Panc1 (cell line): ENCODE results near the gene DHRS3. TPM values are rescaled to one million over a fixed set of nuclear protein-coding genes. Genes with fewer than 3 reads are reported as not detected.

Source experiments
- ATAC-seq: fragments of 200-7000 bp; cut with Tn5 transposase; 2 replicates; pipeline ENCODE4 v1.9.1; 2020; ENCODE audit warnings: mild to moderate bottlenecking, moderate library complexity
- BruUV-seq: library from RNA; stranded (reverse); fragments of 400-500 nt; replicated peaks from 2 replicates; lab custom pipeline; 2021; lab: Mats Ljungman, UMichigan
- CTCF ChIA-PET: fragments of 300-600 bp; sonication (Branson Sonifier 250); formaldehyde crosslinking; loops from one replicate; lab custom pipeline; 2022; ENCODE audit warnings: antibody characterized with exemption; lab: Charles Lee
- POLR2A ChIA-PET: fragments of 300-600 bp; sonication (Branson Sonifier 250); formaldehyde crosslinking; loops from one replicate; lab custom pipeline; 2022; ENCODE audit warnings: antibody characterized with exemption; lab: Charles Lee
- DNase-seq: peaks from one replicate; pipeline ENCODE4 v3.0.0-alpha.2; 2010; ENCODE audit warnings: low read depth, low spot score
- H3K27ac ChIP-seq: 2 replicates; pipeline ENCODE4 v1.5.1; 2011; ENCODE audit warnings: mild to moderate bottlenecking, low read length, inconsistent platforms
- H3K27me3 ChIP-seq: fragments of 200-500 bp; sonication (Bioruptor generic); 2 replicates; pipeline ENCODE4 v1.6.0; 2014; ENCODE audit warnings: low read length, inconsistent platforms; ENCODE audit not compliant: control insufficient read depth, insufficient read depth
- H3K36me3 ChIP-seq: fragments of 200-500 bp; sonication (Bioruptor generic); 2 replicates; pipeline ENCODE4 v1.5.1; 2014; ENCODE audit warnings: inconsistent platforms, mild to moderate bottlenecking, low read length, moderate library complexity; ENCODE audit not compliant: control insufficient read depth, insufficient read depth
- H3K4me1 ChIP-seq: 2 replicates; pipeline ENCODE4 v1.5.1; 2011; ENCODE audit warnings: inconsistent platforms, mild to moderate bottlenecking, low read length, moderate library complexity; ENCODE audit not compliant: control insufficient read depth, insufficient read depth
- H3K4me3 ChIP-seq, 2 experiments: 2 replicates each; pipeline ENCODE4 v1.5.1; 2011 to 2012; ENCODE audit warnings: low read depth in 2 of 2, low read length in 2 of 2, mild to moderate bottlenecking in 2 of 2, inconsistent platforms in 1 of 2, moderate library complexity in 1 of 2
- H3K9me3 ChIP-seq: fragments of 200-500 bp; sonication (Bioruptor generic); 2 replicates; pipeline ENCODE4 v1.5.1; 2014; ENCODE audit warnings: low read depth, mild to moderate bottlenecking, inconsistent platforms, low read length, moderate library complexity; ENCODE audit not compliant: control insufficient read depth, insufficient read depth
- POLR2AphosphoS5 ChIP-seq: IDR thresholded peaks from 2 replicates; pipeline ENCODE4 v1.6.1; 2012; ENCODE audit warnings: mild to moderate bottlenecking, low read depth, low read length, moderate library complexity
- SIN3A ChIP-seq: IDR thresholded peaks from 2 replicates; pipeline ENCODE4 v1.6.1; 2012; ENCODE audit warnings: low read depth, mild to moderate bottlenecking, low read length, moderate library complexity, borderline replicate concordance; ENCODE audit not compliant: insufficient read depth
- TCF7L2 ChIP-seq: IDR thresholded peaks from 2 replicates; pipeline ENCODE4 v1.6.1; 2011; ENCODE audit warnings: mild to moderate bottlenecking, low read depth, low read length, inconsistent platforms
- in situ Hi-C: cut with HindIII; loops from 2 replicates; pipeline ENCODE4 v1.10.0; 2016; ENCODE audit warnings: low sequenced_read_pairs, low pct_unique_long_range_greater_than_20kb
- intact Hi-C: fragments of 100-400 bp; cut with micrococcal nuclease; formaldehyde crosslinking; loops from one replicate; pipeline ENCODE4 v1.10.0; 2022; ENCODE audit not compliant: unreplicated experiment
- total RNA-seq: library from RNA; stranded (reverse); gene quantifications from one replicate; pipeline ENCODE4 v1.2.1, GENCODE V29; 2021; ENCODE audit not compliant: unreplicated experiment
- TF ChIP-seq, protein P1 (sequence below): fragments of 450-650 bp; IDR thresholded peaks from 2 replicates; pipeline ENCODE4 v1.5.1; 2017; ENCODE audit warnings: mild to moderate bottlenecking
- TF ChIP-seq, protein P2 (sequence below), 2 experiments: IDR thresholded peaks; 2 replicates each; pipeline ENCODE4 v1.6.1; 2011 to 2012; ENCODE audit warnings: low read depth in 2 of 2, control low read depth in 1 of 2, low read length in 1 of 2, mild to moderate bottlenecking in 1 of 2, moderate library complexity in 1 of 2; ENCODE audit not compliant: insufficient read depth in 1 of 2

Gene DHRS3
- total RNA-seq, 1 experiment from 2014 or later = 113 TPM

DNA sequence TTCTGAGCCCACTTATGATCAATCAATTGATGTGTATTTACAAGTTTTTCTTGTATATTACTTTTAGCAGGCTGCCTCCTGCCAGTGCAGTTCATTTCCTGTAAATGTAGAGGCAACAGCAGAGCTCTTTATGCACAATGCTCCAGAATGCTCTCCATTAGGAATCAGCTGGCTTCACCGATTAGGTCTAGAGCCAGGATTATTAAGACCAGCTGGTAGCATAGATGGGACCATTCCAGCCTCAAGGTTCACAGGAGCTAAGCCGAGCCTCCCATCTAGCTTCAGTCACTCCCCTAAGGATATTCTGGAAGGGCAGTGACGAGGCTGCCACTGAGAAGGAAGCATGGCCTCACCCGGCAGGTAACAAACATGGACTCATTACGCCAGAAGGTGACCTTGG is 36.8 kb downstream of the DHRS3 start:
- Histone ChIP-seq H3K36me3 (0 out of 2 replicates have a peak, but pooled peaks cover 3% of the 10 kb centered on the region), H3K9me3 (no peaks in the 10 kb centered on the region), H3K27ac (peak overlapping the region; percentile 68; the same call in 1 of the 2 replicates), H3K4me1 (peaks cover 25% of the 10 kb centered on the region), H3K4me3 (no peak overlapping the region), H3K27me3 (no peaks in the 10 kb centered on the region)
- no TSS peak for BruUV-seq
- TF ChIP-seq, protein P1, sequence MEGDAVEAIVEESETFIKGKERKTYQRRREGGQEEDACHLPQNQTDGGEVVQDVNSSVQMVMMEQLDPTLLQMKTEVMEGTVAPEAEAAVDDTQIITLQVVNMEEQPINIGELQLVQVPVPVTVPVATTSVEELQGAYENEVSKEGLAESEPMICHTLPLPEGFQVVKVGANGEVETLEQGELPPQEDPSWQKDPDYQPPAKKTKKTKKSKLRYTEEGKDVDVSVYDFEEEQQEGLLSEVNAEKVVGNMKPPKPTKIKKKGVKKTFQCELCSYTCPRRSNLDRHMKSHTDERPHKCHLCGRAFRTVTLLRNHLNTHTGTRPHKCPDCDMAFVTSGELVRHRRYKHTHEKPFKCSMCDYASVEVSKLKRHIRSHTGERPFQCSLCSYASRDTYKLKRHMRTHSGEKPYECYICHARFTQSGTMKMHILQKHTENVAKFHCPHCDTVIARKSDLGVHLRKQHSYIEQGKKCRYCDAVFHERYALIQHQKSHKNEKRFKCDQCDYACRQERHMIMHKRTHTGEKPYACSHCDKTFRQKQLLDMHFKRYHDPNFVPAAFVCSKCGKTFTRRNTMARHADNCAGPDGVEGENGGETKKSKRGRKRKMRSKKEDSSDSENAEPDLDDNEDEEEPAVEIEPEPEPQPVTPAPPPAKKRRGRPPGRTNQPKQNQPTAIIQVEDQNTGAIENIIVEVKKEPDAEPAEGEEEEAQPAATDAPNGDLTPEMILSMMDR = no peak
- TF ChIP-seq, protein P2, sequence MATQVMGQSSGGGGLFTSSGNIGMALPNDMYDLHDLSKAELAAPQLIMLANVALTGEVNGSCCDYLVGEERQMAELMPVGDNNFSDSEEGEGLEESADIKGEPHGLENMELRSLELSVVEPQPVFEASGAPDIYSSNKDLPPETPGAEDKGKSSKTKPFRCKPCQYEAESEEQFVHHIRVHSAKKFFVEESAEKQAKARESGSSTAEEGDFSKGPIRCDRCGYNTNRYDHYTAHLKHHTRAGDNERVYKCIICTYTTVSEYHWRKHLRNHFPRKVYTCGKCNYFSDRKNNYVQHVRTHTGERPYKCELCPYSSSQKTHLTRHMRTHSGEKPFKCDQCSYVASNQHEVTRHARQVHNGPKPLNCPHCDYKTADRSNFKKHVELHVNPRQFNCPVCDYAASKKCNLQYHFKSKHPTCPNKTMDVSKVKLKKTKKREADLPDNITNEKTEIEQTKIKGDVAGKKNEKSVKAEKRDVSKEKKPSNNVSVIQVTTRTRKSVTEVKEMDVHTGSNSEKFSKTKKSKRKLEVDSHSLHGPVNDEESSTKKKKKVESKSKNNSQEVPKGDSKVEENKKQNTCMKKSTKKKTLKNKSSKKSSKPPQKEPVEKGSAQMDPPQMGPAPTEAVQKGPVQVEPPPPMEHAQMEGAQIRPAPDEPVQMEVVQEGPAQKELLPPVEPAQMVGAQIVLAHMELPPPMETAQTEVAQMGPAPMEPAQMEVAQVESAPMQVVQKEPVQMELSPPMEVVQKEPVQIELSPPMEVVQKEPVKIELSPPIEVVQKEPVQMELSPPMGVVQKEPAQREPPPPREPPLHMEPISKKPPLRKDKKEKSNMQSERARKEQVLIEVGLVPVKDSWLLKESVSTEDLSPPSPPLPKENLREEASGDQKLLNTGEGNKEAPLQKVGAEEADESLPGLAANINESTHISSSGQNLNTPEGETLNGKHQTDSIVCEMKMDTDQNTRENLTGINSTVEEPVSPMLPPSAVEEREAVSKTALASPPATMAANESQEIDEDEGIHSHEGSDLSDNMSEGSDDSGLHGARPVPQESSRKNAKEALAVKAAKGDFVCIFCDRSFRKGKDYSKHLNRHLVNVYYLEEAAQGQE (IDR thresholded peaks at IDR 0.05; ENCODE audit: insufficient read depth in 1 of 2, low read depth in 2 of 2, low read length in 1 of 2) = no peak
- no peak for TF ChIP-seq TCF7L2
- TF ChIP-seq POLR2AphosphoS5 = no peak
- TF ChIP-seq SIN3A = no peak
- ChIA-PET POLR2A (no interaction called here), CTCF (no interaction called here)
- intact Hi-C loops (no loop called here), in situ Hi-C loops (no loop called here)
- no peak for DNase-seq
- ATAC-seq = no peak

DNA sequence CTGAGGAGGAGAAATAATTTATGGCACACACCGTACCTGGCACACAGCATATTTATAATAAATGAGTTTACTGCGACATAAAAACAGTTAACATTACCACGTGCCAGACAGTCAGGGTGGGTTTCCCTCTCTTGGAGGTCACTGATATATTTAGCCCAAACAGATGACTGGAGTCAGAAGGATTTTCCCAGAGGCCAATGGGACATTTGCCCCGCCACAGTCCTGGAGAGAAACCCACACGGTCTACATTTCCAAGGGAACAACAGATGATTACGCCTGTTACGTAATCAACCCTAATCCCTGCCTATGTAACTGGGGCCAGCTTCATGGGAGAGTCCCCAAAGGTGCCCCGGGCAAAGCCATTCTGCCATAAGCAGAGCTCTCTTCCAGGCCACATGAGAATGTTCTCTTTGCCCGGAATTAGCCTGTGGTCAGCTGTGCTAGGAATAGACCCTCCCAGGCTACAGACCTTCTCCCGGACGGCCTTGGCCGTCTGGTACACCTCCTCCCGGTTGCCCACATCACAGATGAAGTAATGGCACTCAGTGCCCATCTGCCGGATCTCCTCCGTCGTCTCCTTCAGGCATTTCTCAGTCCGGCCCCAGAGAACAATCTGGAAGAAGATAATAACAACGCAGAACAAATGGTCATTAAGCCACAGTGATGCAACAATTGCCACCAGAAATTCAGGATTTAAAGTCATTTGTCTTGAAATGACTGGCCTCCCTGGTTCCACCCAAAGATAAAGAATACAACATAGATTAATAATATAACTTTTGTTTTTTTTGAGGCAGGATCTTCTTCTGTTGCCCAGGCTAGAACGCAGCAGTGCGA is 37.7 kb downstream of the DHRS3 start:
- POLR2A ChIA-PET = no interaction called here
- Histone ChIP-seq H3K9me3 (no peaks in the 10 kb centered on the region), H3K4me1 (peaks cover 20% of the 10 kb centered on the region), H3K27ac (peak overlapping the region; percentile 55; the same call in 1 of the 2 replicates), H3K27me3 (no peaks in the 10 kb centered on the region), H3K4me3 (no peak overlapping the region), H3K36me3 (0 out of 2 replicates have a peak, but pooled peaks cover 3% of the 10 kb centered on the region)
- TF ChIP-seq TCF7L2 (no peak), SIN3A (no peak), POLR2AphosphoS5 (no peak)
- TF ChIP-seq, protein P2 (IDR thresholded peaks at IDR 0.05; ENCODE audit: insufficient read depth in 1 of 2, low read depth in 2 of 2, low read length in 1 of 2) = no peak
- TF ChIP-seq, protein P1 = no peak
- intact Hi-C loops = no loop called here
- ATAC-seq (peak; percentile 37; the same call in 1 of the 2 replicates), DNase-seq (no peak)
- no TSS peak for BruUV-seq
- CTCF ChIA-PET = no interaction called here
- in situ Hi-C loops = no loop called here
